ENCODE results near the gene FKBP1A.
A peak's percentile ranks its signal among the peaks of the same experiment; 100 is the strongest.

Gene FKBP1A

DNA sequence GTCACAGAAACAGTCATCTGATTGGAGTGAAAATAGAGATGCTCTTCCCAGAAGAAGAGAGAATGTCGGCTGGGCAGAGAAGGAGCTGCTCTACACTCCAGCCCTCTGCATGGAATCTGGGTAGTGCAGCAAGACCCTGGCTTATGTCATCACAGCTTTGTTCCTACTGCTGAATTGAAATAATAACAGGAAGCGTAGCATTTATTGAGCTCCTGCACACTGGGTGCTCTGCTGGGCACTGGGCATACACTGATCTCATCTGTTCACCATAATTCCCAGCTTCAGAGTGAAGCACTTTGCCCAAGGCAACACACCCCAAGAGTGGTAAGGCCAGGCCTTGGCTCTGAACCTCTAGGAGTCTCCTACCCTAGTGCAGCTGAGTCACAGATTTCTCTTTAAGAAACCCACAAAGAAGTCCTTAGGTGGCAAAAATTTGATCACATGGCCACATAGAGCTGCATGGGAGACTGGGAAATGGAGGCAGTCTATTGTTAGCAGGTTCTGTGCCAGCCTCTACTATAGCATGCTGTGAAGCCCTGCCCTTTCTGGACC, 60.0 kb downstream of the FKBP1A start:
- no peak for DNase-seq (ENCODE audit: low spot score)

DNA sequence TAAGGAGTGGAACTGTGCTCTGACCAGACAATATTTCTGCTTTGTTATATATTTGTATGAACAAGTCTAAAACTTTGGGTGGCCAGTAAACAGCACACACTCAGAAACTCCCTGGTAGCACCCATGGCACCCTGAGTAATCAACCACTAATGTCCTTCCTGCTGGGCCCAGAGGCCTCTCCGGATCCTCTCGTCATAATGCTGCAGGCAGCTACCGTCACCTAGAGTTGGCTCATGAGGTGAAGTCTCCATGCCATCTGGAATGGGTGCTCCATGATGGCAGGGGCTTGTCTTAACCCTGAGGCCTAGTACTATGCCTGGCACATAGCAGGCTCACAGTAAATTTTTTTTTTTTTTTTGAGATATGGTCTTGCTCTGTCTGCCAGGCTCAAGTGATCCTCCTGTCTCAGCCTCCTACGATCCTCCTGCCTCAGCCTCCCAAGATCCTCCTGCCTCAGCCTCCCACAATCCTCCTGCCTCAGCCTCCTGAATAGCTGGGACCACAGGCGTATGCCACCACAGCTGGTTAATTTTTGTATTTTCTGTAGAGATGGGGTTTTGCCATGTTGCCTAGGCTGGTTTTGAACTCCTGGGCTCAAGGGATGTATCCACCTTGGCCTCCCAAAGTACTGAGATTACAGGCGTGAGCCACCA, 60.9 kb downstream of the FKBP1A start:
- DNase-seq (ENCODE audit: low spot score) = no peak

DNA sequence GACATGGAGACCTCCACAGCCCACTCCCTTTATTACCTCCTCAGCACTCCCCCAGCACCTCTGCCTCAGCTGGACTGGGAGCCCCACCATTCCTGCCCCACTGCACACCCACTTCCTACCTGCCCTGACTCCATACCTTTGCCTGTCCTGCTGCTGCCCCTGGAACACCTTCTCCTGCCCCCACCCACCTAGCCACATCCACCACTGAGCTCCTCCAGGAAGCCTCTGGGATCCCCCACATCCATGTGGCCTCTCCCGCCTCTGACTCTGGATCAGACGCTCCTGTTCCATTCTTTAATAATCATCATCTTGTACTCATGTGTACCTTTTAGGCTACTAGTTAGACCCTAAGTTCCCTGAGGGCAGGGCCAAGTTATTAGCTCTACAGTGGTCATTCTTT, 61.8 kb downstream of the FKBP1A start:
- DNase-seq (ENCODE audit: low spot score) = no peak

DNA sequence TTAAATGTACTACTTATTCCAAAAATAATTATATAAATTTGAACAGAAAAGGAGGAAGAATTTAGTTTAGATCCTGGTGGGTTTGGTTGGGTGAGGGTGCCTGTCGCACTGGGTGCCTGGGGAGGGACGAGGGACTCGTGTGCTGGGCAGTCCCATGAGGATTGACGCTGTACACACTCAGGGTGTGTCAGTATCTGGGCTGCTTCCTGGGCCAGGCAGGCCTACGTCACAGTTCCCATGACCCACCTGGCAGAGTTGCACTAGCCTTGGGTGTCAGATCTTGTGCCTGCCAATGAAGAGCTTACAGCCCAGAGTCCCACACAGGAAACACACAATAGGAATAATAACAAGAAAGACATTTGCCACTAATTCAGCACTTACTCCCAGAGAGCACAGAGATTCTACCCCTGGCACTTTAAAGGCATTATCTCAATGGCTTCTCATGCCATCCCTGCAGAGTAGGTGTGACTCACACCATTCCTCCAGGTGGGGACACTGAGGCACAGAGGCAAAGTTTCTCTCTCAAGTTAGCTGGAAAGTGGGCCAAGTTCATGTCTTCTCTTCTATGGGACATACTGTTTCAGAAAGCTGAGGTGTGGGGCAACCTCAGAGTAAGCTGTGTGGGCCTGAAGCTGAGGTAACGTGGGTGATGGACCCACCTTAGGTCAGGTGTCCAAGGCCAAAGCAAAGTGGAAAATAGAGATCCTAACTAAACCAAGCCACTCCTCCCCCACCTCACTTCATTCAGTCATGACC, 62.6 kb downstream of the FKBP1A start:
- DNase-seq (ENCODE audit: low spot score) = no peak

DNA sequence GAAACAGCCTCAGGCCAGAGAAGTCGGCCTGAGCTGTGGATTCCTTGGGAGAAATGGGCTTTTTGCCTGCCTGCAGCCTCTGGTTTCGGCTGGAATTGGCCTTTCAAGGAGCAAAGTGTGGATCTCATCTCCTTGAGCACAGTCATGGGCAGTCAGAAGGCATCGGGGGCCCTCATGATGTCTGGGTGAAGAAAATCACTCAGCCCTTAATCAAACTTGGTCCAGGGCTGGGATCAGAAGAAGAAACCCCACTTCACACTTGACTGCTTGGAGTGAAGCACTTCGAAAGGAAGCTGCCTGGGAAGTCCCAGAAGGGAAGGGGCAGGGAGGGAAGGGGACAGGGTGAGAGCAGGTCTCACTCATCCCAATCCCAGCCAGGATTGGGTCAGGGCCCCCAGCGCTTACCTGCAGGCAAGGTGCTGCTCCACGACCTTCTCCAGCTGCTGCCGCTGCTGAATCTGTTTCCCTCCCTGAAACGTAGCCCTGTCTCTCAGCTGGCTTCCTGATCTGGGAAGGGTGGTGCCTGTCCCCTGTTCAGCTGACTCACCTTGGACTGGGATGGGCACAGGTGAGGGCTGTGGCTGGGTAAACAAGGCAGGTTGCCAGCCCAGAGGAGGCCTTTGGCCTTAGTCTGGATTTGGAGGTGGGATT, 64.0 kb downstream of the FKBP1A start, which contains the start of gene SDCBP2:
Gene SDCBP2 (minus strand): TSS at position 460 of the 651 bp plus-strand sequence. CDS start 8,723 bp downstream, outside the sequence.
- DNase-seq (ENCODE audit: low spot score) = peak; percentile 75

DNA sequence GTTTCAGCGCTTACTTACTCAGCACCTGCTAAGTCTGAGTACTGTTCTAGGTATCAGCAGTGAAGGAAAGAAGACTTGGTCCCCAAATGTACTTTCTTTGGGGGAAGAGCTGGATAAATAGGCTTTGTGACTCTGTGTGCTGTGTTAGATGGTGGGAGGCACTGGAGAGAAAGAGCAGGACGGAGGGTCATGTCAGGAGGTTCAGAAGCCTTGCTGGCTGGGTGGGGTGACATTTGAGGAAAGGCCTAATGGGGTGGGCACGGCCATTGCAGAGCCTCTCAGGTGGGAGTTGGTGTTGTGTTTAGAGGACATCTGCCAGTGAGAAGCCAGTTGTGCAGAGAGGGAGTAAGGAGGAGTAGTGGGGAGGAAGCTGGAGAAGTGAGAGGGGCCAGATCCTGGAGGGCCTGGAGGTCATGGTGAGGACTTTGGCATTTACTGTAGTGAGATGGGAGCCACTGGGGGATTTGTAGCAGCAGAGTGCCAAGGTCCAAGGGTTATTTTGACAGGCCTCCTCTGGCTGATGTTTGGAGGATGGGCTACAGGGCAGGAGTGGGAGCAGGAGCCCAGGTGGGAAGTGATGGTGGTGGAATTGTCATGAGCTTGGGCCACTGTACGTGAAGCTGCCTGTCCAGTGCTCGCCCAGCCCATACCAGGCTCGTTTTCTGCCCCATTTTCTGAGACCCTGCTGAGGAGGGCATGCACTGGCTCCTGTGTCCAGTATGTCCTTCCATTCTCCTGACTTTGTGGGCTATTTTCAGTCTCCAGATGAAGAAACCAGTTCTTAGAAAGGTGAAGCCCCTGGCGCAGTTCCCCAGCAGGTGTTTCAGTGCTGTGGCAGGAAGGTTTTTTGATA, 64.8 kb downstream of the FKBP1A start:
- no peak for DNase-seq (ENCODE audit: low spot score)

DNA sequence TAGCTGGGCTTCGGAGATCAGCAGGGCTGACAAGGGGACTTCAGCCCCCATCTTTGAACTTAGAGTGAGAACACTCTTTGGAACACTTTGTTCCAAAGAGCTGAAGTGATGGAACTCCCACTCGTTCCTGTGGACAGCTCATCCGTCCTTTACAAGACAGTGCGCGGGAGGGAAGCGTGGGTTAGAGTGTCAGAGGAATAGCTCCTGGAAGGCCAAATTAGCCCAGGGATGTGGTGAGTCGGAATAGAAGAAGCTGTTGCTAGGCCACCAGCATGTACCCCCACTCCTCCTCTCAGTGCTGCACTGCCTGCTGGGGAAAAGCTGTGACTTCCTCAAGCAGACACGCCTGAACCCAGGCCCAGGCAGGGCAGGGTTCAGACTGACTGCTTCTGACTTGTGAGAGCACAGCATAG, 65.6 kb downstream of the FKBP1A start:
- DNase-seq (ENCODE audit: low spot score) = no peak

DNA sequence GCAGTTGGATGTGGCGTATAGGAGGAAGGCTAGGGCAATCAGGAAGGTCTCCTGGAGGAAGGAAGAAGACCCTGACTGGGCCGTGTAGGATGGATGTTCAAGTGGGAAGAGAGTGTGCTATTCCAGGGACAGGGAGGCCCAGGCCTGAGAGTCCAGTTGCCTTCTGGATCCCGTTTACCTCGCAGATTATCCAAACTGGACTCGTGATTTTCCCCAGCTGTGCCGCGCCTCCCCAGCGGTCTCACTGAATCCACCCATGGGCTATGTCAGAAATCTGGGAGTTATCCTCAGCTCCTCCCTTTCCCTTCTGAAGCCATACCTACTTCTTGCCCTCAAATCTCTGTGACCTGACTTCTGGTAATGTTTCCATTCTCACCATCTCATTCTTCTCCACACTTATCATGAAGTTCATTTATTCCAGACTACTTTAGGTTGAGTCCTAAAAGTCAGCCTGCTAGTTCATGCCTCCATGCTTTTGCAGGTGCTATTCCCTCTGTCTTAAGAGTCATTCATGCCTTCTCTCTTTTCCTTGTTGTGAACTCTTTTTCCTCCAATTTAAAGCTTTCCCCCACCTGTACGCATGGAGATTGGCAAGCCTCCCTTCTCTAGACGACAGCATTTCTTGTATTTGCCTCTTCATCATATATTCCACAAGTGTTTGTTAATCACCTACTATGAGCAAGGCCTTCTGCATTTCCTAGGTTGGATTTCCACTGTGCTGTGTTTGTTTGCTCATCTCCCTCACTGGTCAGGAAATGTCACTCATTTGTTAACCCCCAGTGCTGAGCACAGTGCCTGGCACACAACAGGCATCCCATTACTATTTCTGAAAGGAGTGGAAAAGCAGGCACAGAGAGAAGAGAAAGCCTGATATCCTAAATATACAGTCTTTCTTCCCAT, 66.6 kb downstream of the FKBP1A start:
- DNase-seq (ENCODE audit: low spot score) = no peak

DNA sequence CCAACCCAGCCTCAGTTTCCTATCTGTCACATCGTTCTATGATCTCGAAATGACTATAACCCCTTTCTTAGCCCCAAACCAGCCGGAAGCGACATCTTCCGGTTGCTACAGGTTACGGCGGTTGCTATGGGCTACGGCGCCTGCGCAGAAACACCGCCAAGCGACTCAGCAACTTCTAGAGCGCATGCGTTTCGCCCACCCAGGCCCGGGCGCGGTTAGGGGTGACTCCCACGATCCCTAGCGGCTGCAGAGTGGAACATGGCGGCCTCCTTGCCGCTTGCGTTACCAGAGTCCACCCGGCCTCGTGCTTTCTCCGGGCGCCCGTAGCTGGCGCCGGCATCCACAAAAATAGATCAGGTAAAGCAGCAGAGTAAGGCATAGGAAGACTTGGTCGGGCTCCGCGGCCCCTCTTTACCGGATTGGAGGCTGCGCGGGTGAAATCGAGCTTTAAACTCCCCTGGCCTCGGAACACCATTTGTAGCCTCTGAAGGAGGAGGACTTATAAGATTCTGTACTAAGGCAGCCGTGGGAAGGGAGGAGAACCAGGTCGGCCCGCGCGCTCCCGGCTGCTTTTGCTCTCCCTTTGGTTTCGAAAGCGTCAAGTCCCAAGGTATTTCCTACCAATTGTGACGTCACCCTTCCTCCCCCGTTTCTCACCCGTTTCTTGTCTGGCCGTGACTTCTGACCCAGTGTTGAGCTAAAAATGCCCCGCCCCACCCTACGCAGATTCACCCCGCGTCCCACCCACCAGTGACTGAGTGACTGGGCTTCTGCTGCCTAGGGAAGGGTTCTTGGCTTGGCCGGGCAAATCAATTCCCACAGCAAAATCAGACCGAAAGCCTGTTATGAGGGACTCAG, 67.5 kb downstream of the FKBP1A start:
- peak; percentile 95 for DNase-seq (ENCODE audit: low spot score)

DNA sequence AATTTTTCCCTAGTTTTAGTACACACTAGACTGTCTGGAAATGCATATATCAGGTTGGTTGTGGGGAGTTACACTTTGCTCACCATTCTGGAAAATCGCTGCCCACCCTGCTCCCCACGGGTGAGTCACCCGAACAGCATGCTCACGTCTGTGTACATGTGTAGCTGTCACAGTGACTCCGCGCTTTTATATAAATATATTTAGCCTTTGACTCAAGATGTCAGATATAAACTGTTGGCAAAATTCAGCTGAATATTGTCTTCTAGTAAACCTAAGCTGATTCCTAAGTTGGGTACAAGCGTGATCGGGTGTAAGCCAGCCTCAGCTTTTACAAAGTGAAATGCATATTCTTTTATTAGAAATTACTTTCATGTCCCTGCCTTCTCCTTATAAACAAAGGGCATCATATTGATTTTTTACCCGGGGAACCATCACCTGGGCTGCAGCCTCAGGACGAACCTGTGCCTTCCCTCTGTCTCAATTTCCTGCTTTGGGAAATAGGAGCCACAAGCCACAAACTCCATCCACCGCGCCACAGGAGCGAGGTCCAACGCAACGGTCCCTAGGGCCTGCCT, 68.2 kb downstream of the FKBP1A start:
- DNase-seq (ENCODE audit: low spot score) = no peak

DNA sequence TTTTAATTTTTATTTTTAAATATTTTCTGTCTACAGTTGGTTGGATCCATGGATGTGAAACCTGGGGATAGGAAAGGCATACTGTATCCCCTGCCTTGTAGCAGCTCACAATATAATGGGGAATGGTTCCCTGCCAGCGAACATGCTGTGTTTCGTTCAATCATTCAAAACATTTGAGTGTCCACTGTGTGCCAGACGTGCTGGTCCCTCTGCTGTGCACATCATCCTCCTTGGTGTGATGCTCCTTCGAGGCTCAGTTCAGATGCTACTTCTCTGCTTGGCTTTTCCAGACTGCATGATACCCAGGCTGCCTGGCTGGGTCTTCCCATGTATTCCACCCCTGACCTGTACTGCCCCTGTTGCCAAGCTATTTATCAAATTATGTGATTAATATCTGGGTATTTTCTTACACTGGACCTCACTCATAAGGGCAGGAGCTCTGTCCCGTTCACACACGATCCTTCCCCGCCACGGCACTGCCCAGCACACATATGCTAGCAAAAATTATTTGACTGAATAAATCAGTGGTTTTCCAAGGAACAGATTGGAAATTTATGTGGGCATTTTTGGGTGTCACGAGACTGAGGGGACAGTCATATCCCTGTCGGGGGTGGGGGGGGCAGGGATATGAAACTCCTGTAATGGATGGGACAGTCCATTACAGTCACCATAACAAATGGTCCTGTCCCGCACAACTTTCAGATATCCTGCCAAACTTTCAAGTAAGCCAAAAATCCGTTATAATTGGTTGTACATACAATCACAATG, 68.8 kb downstream of the FKBP1A start:
- DNase-seq (ENCODE audit: low spot score) = no peak

DNA sequence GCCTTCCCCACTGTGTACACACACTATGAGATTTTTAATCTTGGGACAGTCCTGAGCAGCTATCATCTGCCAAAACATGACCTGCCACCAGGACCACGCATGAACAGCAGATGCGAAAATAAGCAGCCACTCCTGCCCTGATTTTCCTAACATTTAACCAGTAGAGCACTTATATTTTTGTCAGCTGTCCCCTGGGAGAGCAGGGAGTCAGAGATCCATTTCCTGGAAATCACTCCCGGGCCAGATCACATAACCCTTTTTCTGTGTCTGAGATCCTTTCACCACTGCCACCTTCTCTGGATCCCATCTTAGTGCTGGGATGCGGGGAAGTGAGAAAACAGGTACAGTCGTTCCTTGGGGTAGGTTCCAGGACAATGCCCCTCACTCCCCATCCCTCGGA, 69.6 kb downstream of the FKBP1A start:
- no peak for DNase-seq (ENCODE audit: low spot score)

DNA sequence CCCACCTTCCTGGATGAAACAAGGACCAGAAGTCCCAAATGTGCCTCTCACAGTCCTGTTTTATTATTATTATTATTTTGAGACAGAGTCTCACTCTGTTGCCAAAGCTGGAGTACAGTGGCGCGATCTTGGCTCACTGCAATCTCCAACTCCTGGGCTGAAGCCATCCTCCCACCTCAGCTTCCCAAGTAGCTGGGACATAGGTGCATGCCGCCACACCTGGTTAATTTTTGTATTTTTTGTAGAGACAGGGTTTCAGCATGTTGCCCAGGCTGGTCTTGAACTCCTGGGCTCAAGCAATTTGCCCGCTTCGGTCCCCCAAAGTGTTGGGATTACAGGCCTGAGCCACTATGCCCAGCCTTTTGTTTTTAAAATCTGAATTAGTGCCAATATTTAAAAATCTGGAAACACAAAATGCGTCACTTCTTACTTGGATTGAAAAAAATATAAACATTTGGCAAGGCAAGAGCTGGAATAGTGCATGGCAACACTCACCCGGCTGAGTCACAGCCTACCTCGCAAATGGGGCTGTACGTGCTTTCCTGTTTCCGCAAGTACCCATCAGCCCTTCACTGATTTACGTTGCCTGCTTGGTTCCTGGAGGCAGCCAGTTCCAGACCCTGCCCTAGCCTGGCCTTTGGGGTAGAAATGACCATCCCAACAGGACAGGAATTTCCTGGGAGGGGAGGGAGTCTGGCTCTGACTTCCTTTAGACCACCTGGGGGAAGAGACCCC, 70.2 kb downstream of the FKBP1A start:
- DNase-seq (ENCODE audit: low spot score) = no peak

DNA sequence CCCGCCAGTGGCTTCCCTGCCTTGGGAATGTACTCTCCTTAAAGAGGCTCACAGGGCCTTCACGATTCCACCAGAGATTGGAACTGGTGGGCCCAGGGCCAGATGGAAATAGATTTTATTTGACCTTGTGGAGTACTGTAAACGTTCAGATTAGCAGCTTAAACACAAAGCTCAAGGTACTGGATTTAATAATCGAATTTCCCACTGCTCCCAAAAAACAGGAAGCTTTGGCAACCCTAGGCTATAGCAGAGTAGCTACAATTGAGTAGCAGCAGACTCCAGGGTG, 71.3 kb downstream of the FKBP1A start:
- DNase-seq (ENCODE audit: low spot score) = no peak

DNA sequence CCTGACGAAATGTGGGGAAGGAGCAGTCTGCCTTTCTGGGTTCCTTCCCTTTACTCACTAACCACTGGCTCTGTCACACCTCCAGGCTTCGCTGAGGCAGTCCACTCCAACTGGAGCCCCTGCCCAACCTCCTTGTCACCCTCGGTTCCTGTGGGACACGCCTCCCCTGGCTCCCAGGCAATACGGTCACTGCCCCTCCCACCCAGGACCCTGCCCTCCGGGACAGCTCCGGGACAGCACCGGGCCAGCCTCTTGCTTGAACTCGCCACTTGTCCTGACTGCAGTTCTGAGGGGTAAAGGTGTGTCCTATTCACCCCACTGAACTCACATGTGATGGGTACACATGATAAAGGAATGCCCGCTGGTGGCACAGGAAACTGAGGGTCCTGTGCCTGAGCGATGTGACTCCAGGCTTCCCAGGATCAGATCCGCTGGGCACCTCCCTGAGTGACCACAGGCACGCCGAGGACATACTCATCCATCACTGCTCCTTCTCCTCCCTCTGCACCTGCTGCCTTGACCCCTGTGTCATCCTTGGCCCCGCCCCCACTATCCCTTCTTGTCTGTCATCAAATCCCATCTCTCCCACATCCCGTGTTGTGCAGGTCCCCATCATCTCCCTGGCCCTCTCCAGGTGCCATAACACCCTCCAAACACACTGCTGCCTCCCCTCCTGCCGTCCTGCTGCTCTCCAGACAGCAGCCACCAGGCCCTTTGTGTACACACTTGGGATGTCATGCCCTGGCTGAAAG, 71.8 kb downstream of the FKBP1A start:
- no peak for DNase-seq (ENCODE audit: low spot score)

DNA sequence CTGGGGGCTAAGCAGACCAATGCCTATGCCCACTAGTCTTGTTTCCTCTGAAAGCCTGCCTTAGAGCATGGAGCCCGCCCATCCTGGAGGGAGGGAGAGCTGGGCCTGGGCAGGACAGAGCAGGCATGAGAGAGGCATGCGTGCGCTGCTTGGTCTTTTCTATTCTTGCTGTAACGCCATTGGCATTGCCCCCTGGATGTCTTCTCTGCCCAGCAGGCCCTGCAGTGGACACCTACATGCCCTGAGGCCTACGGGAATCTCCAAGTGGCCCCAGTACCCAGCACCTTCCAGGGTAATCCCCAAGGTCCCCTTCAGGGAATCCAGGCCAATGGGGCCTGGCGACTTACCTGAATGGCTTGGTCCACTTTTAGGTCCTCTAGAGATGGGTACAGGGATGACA, 72.8 kb downstream of the FKBP1A start:
- no peak for DNase-seq (ENCODE audit: low spot score)

DNA sequence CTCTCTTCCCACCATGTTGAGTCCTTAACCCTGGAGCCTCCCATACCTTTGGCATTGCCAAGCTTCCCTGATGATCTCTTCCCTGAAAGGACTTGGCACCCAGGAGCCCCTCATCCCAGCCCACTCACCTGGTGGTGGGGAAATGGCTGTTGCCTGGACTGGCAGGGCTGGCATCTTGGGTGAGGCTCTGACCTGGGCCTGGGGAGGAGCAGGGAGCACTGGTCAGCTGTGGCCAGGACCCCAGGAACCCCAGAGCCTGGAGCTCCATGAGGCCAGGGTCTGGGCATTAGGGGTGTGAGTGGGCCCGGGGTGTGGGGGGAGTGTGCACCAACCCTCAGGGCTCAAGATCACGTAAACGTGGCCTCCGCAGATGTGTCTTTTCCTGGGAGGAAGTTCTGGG, 73.4 kb downstream of the FKBP1A start:
- no peak for DNase-seq (ENCODE audit: low spot score)

DNA sequence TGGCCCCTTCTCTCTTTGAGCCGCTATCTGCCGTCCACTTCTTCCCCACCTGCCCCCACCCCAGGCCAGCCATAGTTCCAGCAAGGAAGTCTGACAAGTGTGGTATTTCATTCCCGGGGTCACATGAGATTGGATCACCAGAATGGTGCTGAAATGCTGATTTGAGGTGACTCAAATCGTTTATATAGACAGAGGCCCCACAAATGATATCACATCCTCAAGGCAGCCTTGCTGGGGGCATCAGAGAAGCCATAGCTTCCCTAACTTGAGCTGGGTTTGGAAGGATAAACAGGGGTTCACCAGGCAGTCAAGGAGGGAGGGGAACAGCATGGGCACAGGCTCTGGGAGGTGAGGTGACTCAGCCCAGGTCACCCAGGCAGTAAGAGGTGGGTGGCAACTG, 73.8 kb downstream of the FKBP1A start:
- DNase-seq (ENCODE audit: low spot score) = no peak

Measured in SW480 (cell line).